Measurements from ENCODE around the gene TET2.

TET2 gene

GRCh38 chr4:105234582-105234981 is 87.9 kb downstream of the TET2 start:
- DNase-seq (ENCODE audit: low read depth): no peak

- no peak for DNase-seq (ENCODE audit: low read depth)
Observed at GRCh38 chr4:105236202-105236915, 89.7 kb downstream of the TET2 start.

DNA sequence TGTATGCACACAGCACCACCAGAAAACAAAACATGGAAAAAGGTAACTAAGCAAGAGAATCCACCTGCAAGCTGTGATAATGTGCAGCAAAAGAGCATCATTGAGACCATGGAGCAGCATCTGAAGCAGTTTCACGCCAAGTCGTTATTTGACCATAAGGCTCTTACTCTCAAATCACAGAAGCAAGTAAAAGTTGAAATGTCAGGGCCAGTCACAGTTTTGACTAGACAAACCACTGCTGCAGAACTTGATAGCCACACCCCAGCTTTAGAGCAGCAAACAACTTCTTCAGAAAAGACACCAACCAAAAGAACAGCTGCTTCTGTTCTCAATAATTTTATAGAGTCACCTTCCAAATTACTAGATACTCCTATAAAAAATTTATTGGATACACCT is 90.2 kb downstream of the TET2 start:
- DNase-seq (ENCODE audit: low read depth): no peak

DNA sequence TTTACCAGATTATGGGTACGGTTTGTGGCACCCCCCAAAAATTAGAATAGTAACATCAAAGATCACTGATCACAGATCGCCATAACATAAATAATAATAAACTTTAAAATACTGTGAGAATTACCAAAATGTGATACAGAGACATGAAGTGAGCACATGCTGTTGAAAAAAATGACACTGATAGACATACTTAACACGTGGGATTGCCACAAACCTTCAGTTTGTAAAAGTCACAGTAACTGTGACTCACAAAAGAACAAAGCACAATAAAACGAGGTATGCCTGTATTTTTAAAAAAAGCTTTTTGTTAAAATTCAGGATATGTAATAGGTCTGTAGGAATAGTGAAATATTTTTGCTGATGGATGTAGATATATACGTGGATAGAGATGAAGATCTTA is 93.4 kb downstream of the TET2 start:
- DNase-seq (ENCODE audit: low read depth): no peak

GRCh38 chr4:105241451-105241850 is 94.8 kb downstream of the TET2 start:
- DNase-seq (ENCODE audit: low read depth): no peak

GRCh38 chr4:105243446-105243845 is 96.8 kb downstream of the TET2 start:
- no peak for DNase-seq (ENCODE audit: low read depth)

DNA sequence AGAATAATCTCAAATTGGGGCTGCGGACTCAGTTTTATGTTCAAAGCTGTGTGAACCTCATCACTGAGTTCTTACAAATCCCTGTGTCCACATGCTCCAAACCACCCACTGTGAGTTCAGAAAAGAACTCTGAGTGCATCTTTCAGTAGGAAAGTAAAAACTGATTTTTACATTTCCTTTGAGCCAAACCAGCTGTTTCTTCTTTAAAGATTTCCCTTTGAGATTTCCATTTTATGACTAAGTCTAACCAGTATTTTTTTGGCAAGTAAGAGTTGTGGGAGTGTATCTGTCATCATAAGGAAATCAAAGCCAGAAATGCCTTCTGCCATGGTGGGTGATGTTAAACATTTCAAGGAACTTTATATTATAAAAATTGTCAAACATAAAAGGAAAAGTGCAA is 100.0 kb downstream of the TET2 start:
- no peak for DNase-seq (ENCODE audit: low read depth)

DNA sequence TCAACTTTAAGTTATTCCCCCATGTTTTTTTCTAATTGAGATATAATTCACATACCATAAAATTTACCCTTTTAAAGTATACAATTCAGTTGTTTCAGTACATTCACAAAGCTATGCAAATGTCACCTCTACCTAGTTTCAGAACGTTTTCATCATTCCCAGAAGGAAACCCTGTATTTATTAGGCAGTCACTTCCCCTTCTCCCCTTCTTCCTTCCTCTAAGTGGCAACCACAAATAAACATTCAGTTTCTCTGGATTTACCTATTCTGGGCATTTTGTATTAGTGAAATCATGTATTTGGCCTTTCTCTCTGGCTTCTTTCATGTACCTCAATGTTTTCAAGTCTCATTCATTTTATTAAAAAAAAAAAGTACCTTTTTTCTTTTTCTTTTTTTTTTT is 101.9 kb downstream of the TET2 start:
- DNase-seq (ENCODE audit: low read depth): no peak

- no peak for DNase-seq (ENCODE audit: low read depth)
Observed at GRCh38 chr4:105257817-105258495, 111.3 kb downstream of the TET2 start.

GRCh38 chr4:105265689-105266088 is 119.0 kb downstream of the TET2 start:
- DNase-seq (ENCODE audit: low read depth): no peak

DNA sequence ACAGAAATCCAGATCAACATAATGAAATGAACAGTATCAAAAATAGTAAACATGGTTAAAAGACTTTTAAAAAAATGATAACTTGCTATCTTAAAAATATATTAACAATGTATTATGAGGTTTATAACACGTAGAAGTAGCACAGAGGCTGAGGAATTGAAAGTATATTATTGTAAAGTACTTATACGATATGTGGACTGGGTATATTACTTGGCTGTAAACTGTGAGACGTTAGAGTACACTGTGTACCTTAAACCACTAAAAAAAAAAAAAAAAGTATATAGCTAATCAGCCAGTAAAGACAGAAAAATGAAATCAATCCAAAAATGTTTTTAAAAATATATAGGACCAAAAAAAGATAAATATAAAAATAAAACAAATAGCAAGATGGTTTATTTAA is 120.6 kb downstream of the TET2 start:
- no peak for DNase-seq (ENCODE audit: low read depth)

DNA sequence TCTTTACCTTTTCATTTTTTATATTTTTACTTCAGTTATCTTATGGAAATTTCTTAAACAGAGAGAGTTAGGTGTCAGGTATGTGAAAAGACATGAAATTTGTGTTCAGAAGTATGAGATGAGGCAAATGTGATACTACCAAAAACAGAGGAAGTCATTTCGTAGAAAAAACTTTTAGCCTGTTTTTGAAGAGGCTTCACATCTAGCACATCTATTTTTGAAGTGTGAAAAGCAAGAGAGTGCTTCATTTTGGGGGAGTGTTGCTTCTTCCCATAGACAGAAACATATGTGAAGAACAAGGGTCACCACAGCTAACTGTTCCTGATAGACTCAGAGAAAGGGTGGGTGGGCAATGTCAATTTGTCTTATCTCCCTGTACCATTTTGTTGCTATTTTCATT is 125.3 kb downstream of the TET2 start:
- DNase-seq (ENCODE audit: low read depth): no peak

GRCh38 chr4:105273230-105273629 is 126.6 kb downstream of the TET2 start:
- DNase-seq (ENCODE audit: low read depth): no peak

DNA sequence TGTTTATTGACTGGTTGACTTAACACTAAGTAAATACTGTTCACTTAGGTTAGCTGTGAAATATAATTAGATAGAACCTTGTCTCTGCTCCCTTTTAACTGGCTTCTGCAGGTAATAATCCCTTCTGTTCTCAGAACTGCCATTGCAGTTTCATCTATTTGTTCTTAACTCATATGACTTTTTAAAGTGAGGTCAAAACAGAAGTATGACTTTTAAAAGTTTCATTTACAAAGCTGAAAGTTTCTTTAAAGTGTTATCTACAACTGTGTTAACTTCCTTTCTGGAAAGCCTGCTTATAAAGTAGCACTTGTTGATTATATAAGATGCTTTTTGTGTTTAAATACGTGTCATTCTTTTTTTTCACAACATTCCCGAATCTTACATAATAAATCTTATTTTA is 127.4 kb downstream of the TET2 start:
- DNase-seq (ENCODE audit: low read depth): no peak

- no peak for DNase-seq (ENCODE audit: low read depth)
Observed at GRCh38 chr4:105274504-105274903, 127.8 kb downstream of the TET2 start.

- no peak for DNase-seq (ENCODE audit: low read depth)
Observed at GRCh38 chr4:105276361-105277104, 129.9 kb downstream of the TET2 start.

DNA sequence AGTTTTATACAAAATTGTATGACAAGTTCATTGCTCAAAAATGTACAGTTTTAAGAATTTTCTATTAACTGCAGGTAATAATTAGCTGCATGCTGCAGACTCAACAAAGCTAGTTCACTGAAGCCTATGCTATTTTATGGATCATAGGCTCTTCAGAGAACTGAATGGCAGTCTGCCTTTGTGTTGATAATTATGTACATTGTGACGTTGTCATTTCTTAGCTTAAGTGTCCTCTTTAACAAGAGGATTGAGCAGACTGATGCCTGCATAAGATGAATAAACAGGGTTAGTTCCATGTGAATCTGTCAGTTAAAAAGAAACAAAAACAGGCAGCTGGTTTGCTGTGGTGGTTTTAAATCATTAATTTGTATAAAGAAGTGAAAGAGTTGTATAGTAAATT is 131.0 kb downstream of the TET2 start:
- no peak for DNase-seq (ENCODE audit: low read depth)

- DNase-seq (ENCODE audit: low read depth): no peak
Observed at GRCh38 chr4:105279314-105279713, 132.6 kb downstream of the TET2 start.

GRCh38 chr4:105280338-105281123 is 133.9 kb downstream of the TET2 start:
- no peak for DNase-seq (ENCODE audit: low read depth)

- no peak for DNase-seq (ENCODE audit: low read depth)
Observed at GRCh38 chr4:105281124-105281415, 134.4 kb downstream of the TET2 start.

DNA sequence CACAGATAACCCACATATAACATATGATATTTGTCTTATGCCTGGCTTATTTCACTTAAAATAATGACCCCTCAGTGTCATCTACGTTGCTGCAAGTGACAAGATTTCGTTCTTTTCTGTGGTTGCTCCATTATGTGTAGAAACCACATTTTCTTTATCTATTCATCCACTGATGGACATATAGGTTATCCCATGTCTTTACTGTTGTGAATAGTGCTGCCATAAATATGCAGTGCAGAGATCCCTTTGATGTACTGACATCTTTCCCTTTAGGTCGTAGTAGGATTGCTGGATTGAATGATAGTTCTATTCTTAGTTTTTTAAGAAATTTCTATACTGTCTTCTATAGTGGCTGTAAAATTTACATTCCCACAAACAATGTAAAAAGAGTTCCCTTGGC is 135.8 kb downstream of the TET2 start:
- no peak for DNase-seq (ENCODE audit: low read depth)

GRCh38 chr4:105283501-105283900 is 136.8 kb downstream of the TET2 start:
- no peak for DNase-seq (ENCODE audit: low read depth)

DNA sequence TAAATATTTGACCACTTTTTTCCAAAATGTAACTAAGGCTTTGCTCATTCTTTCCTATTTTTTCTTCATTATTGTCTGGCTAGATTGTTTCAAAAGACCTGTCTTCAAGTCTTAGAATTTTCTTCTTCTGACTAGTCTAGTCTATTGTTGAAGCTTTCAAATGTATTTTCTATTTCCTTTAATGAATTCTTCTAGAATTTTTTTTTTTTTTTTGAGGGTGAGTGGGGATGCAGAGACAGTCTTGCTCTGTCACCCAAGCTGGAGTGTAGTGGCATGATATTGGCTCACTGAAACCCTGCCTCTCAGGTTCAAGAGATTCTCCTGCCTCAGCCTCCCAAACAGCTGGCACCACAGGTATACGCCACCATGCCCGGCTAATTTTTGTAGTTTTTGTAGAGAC is 141.4 kb downstream of the TET2 start:
- no peak for DNase-seq (ENCODE audit: low read depth)

All from CMK (cell line).